GM23338 (cell line): ENCODE measurements around the gene PAX3. TPM values are rescaled to one million over a fixed set of nuclear protein-coding genes. Genes with fewer than 3 reads are reported as not detected.

Experiments
- ATAC-seq: fragments of 200-7000 bp; cut with Tn5 transposase; 3 replicates; pipeline ENCODE4 v1.9.1; 2020
- DNase-seq: peaks from one replicate; pipeline ENCODE4 v3.0.0-alpha.2; 2015; ENCODE audit warnings: low spot score
- H2AFZ ChIP-seq: fragments of 200-600 bp; sonication (generic); 2 replicates; pipeline ENCODE4 v1.8.0; 2016; ENCODE audit warnings: antibody characterized with exemption, mild to moderate bottlenecking, moderate library complexity
- H3F3A ChIP-seq: fragments of 200-600 bp; sonication (generic); replicated peaks from 2 replicates; pipeline ENCODE4 v1.8.0; 2017; ENCODE audit warnings: antibody characterized with exemption, mixed run types, low read depth
- H3K27ac ChIP-seq: fragments of 200-600 bp; sonication (generic); 2 replicates; pipeline ENCODE4 v1.6.1; 2016; ENCODE audit warnings: low read depth
- H3K27me3 ChIP-seq: fragments of 200-600 bp; sonication (generic); 2 replicates; pipeline ENCODE4 v1.8.0; 2016; ENCODE audit warnings: mild to moderate bottlenecking, mixed run types, moderate library complexity; ENCODE audit not compliant: insufficient read depth
- H3K36me3 ChIP-seq: fragments of 200-600 bp; sonication (generic); 2 replicates; pipeline ENCODE4 v1.8.0; 2016; ENCODE audit warnings: mild to moderate bottlenecking; ENCODE audit not compliant: insufficient read depth
- H3K4me1 ChIP-seq: fragments of 200-600 bp; sonication (generic); 2 replicates; pipeline ENCODE4 v1.8.0; 2016; ENCODE audit warnings: mild to moderate bottlenecking, moderate library complexity; ENCODE audit not compliant: insufficient read depth
- H3K4me2 ChIP-seq: fragments of 200-600 bp; sonication (generic); 2 replicates; pipeline ENCODE4 v1.7.1; 2017; ENCODE audit warnings: mixed run types
- H3K4me3 ChIP-seq: fragments of 200-600 bp; sonication (generic); 2 replicates; pipeline ENCODE4 v1.6.1; 2016; ENCODE audit warnings: mixed run types
- H3K79me2 ChIP-seq: fragments of 200-600 bp; sonication (generic); replicated peaks from 2 replicates; pipeline ENCODE4 v1.8.0; 2017; ENCODE audit warnings: mild to moderate bottlenecking; ENCODE audit not compliant: insufficient read depth
- H3K9me2 ChIP-seq: fragments of 200-600 bp; sonication (generic); 2 replicates; pipeline ENCODE4 v1.8.0; 2017; ENCODE audit not compliant: insufficient read depth
- H4K20me1 ChIP-seq: fragments of 200-600 bp; sonication (generic); replicated peaks from 2 replicates; pipeline ENCODE4 v1.8.0; 2017; ENCODE audit warnings: mild to moderate bottlenecking; ENCODE audit not compliant: insufficient read depth
- H3K27ac Mint-ChIP-seq: 2 replicates; pipeline ENCODE4 v1.8.0; 2020; ENCODE audit warnings: inconsistent platforms, mild to moderate bottlenecking, moderate library complexity, mixed read lengths
- H3K27me3 Mint-ChIP-seq: 3 replicates; pipeline ENCODE4 v1.8.0; 2022; ENCODE audit warnings: low read depth, mild to moderate bottlenecking, moderate library complexity, mixed read lengths, inconsistent platforms; ENCODE audit not compliant: insufficient read depth, poor library complexity
- H3K36me3 Mint-ChIP-seq: 3 replicates; pipeline ENCODE4 v1.8.0; 2021; ENCODE audit warnings: low read depth, mild to moderate bottlenecking, inconsistent platforms, moderate library complexity, mixed read lengths
- H3K4me1 Mint-ChIP-seq: 3 replicates; pipeline ENCODE4 v1.8.0; 2020; ENCODE audit warnings: mild to moderate bottlenecking, inconsistent platforms, mixed read lengths
- H3K4me3 Mint-ChIP-seq: 3 replicates; pipeline ENCODE4 v1.8.0; 2021; ENCODE audit warnings: moderate library complexity, mild to moderate bottlenecking, inconsistent platforms, mixed read lengths
- H3K9me3 Mint-ChIP-seq: 3 replicates; pipeline ENCODE4 v1.8.0; 2020; ENCODE audit warnings: moderate library complexity, mild to moderate bottlenecking, inconsistent platforms, mixed read lengths
- CREB1 ChIP-seq: fragments of 250-450 bp; sonication (Bioruptor Pico); IDR thresholded peaks from 2 replicates; pipeline ENCODE4 v1.5.0; 2020; ENCODE audit warnings: low read depth, mild to moderate bottlenecking, moderate library complexity
- ETS1 ChIP-seq: IDR thresholded peaks from 2 replicates; pipeline ENCODE4 v1.6.1; 2016; ENCODE audit warnings: antibody characterized with exemption
- JUNB ChIP-seq: IDR thresholded peaks from one replicate; pipeline ENCODE4 v1.6.1; 2016; ENCODE audit warnings: antibody characterized with exemption; ENCODE audit not compliant: unreplicated experiment
- ZNF462 ChIP-seq: fragments of 250-450 bp; sonication (Bioruptor Pico); IDR thresholded peaks from 2 replicates; pipeline ENCODE4 v1.5.0; 2020; ENCODE audit warnings: mild to moderate bottlenecking, moderate library complexity
- polyA plus RNA-seq: library from polyadenylated mRNA; unstranded; fragments of >200 nt; fragmentation: Nextera tagmentation; extraction: Ambion mirVana; gene quantifications from 2 replicates; pipeline ENCODE4 v1.2.1, GENCODE V29; 2016
- total RNA-seq: library from RNA; depleted of rRNA; stranded (reverse); fragments of >200 nt; shearing (Covaris generic); gene quantifications from 2 replicates; pipeline ENCODE4 v1.2.3, GENCODE V29; 2014

PAX3 gene
- total and polyA plus RNA-seq, 2 experiments from 2014 or later, result not detected

DNA sequence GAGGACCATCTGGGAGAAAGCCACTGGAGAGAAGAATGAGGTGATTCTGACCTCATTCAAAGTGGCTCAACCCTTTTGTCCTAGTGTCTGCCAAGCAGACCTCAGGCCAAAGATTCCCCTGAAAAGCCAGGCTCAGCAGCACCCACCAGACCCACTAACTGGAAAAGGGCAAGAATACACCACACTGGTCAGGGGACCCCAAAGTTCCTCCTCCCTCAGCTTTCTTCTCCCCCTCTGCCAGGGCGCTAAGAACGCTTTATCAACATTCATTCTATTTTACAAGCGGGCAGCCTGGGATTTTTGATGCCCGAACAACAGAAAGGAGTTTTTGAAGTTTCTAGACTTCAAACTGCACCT, 7.3 kb downstream of the PAX3 start (continued):
- TF ChIP-seq ZNF462 (CRISPR knock-in tag), result no peak

DNA sequence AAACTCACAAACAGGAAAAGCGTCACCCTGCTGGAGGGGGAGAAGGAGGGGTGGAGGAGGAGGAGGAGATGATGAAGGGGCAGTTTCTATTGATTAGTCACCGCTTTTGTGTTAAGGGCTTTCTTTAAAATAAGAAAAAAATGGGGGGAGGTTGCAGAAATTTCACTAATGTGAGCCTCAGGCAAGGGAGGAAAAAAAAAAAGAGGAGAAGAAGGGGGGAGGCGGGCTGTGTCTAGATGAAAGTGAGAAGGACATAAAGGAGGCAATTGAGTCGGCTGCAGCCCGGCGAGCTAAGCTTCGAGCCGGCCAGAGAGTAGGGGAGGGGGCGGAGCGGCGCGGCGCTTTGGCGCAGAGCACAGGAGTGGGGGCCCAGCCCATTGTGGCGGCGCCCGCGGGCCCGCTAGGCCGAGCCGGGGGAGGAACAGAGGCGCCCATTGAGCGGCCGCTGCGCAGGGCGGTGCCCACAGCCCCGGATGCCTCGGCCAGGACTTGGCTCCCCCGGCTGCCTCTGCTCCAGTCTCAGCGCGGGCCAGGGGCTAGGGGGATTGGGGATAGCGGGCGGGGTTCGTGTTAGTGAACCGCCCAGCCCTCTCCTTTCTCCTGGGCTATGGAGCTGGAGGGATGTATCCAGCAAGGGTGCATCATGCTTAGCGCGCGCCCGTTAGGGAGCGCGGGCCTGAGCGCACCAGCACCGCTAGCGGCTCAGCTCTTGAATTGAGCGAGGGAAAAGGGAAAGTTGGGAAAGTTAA, 7.9 kb downstream of the PAX3 start:
- Mint-ChIP-seq H3K27me3 (peaks cover 97% of the 10 kb centered on the region), H3K36me3 (no peaks in the 10 kb centered on the region), H3K9me3 (peaks cover 3% of the 10 kb centered on the region; the same call in 1 of the 3 replicates), H3K4me1 (peaks cover 64% of the 10 kb centered on the region), H3K4me3 (peak overlapping the region; percentile 72), H3K27ac (no peak overlapping the region)
- ATAC-seq (peak; percentile 85), DNase-seq (peak; percentile 94)
- Histone ChIP-seq H3K4me3 (peak overlapping the region; percentile 44), H3K36me3 (no peaks in the 10 kb centered on the region), H2AFZ (no peak overlapping the region; the same call in 1 of the 2 replicates), H4K20me1 (peaks cover 30% of the 10 kb centered on the region), H3K27me3 (peaks cover 100% of the 10 kb centered on the region), H3K9me2 (no peaks in the 10 kb centered on the region), H3K4me2 (peak overlapping the region; percentile 73), H3K79me2 (no peaks in the 10 kb centered on the region), H3K4me1 (peaks cover 75% of the 10 kb centered on the region), H3K27ac (no peak overlapping the region), H3F3A (peaks cover 26% of the 10 kb centered on the region)
- 0 out of 2 replicates have a peak, but pooled peaks have one; percentile 25 for TF ChIP-seq ETS1
- peak; percentile 6; the same call in 1 of the 2 replicates for TF ChIP-seq CREB1 (CRISPR knock-in tag)
- no peak for TF ChIP-seq JUNB
